SKM-1 (cell line): ENCODE data around the gene CORO2B.
"Not testable (repeated sequence)": the region's sequence is repeated elsewhere in the genome, so short reads cannot be mapped to it uniquely, and the experiment has no call there.

Experiments
- DNase-seq: peaks from one replicate; lab custom pipeline; 2025; ENCODE audit not compliant: unreplicated experiment; lab: John Stamatoyannopoulos, UW

CORO2B gene

GRCh38 chr15:68668926-68669600 lies 90.3 kb downstream of the CORO2B start:
- DNase-seq: no peak

- DNase-seq: no peak
Observed at GRCh38 chr15:68672251-68672650, 93.5 kb downstream of the CORO2B start.

GRCh38 chr15:68672781-68673205 lies 94.0 kb downstream of the CORO2B start:
- DNase-seq: no peak

GRCh38 chr15:68674975-68675374 lies 96.2 kb downstream of the CORO2B start:
- DNase-seq: peak; percentile 96

- no peak for DNase-seq
Observed at GRCh38 chr15:68676011-68676605, 97.3 kb downstream of the CORO2B start.

- no peak for DNase-seq
Observed at GRCh38 chr15:68676926-68677325, 98.1 kb downstream of the CORO2B start.

GRCh38 chr15:68677996-68678395 lies 99.2 kb downstream of the CORO2B start:
- no peak for DNase-seq

- no peak for DNase-seq
Observed at GRCh38 chr15:68678746-68679145, 100.0 kb downstream of the CORO2B start.

GRCh38 chr15:68679161-68679560 lies 100.4 kb downstream of the CORO2B start:
- DNase-seq: no peak

GRCh38 chr15:68679961-68680371 lies 101.2 kb downstream of the CORO2B start:
- DNase-seq: no peak

- not testable (repeated sequence) for DNase-seq
Observed at GRCh38 chr15:68680756-68681155, 102.0 kb downstream of the CORO2B start.

- DNase-seq: no peak
Observed at GRCh38 chr15:68681836-68682235, 103.0 kb downstream of the CORO2B start.

- no peak for DNase-seq
Observed at GRCh38 chr15:68682330-68682729, 103.5 kb downstream of the CORO2B start.

GRCh38 chr15:68683026-68683425 lies 104.2 kb downstream of the CORO2B start:
- DNase-seq: no peak

GRCh38 chr15:68683551-68683950 lies 104.8 kb downstream of the CORO2B start:
- DNase-seq: no peak

- DNase-seq: no peak
Observed at GRCh38 chr15:68684476-68684875, 105.7 kb downstream of the CORO2B start.

- DNase-seq: no peak
Observed at GRCh38 chr15:68687136-68687735, 108.4 kb downstream of the CORO2B start.

GRCh38 chr15:68691705-68692104 lies 112.9 kb downstream of the CORO2B start:
- no peak for DNase-seq

- peak; percentile 45 for DNase-seq
Observed at GRCh38 chr15:68693071-68693470, 114.3 kb downstream of the CORO2B start.

- DNase-seq: no peak
Observed at GRCh38 chr15:68694111-68694510, 115.3 kb downstream of the CORO2B start.

GRCh38 chr15:68695061-68695595 lies 116.3 kb downstream of the CORO2B start:
- no peak for DNase-seq
